Prostate gland (tissue), 2 donors: ENCODE data around the gene CTNNA3.

Experiments
- CTCF ChIP-seq, 4 experiments: fragments of 200-600 bp in 2 of 4; fragments of 450-650 bp in 2 of 4; sonication (generic) in 2 of 4; IDR thresholded peaks; 1 replicate in 3 of 4; 2 replicates in 1 of 4; pipeline ENCODE4 v1.5.1; 2016 to 2019; ENCODE audit warnings: antibody characterized with exemption in 4 of 4, mild to moderate bottlenecking in 2 of 4, moderate library complexity in 2 of 4
- POLR2A ChIP-seq: fragments of 450-650 bp; IDR thresholded peaks from one replicate; pipeline ENCODE4 v1.6.1; 2016; ENCODE audit warnings: antibody characterized with exemption, mild to moderate bottlenecking

DNA sequence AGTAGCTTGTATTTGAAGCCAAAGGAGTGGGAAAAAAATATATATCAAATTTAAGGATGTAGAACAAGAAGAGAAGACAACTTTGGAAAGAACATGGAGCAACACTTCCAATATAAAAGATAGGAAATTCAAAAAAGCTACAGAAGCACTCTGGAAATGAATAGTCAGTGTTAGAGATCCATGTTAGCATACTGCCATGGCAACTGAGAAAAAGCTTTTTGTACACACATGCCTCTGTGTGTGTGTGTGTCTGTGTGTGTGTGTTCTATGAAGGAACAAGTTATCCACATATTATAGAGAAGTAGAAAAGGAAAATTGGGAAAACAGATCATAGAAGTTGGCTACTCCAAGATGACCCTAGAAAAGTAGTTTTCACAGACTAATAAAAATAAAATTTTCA lies 673.9 kb downstream of the CTNNA3 start:
- no peak for TF ChIP-seq POLR2A
- TF ChIP-seq CTCF (IDR thresholded peaks at IDR 0.05) = no peak
